GM19324 (cell line): ENCODE measurements around the gene MAOB.

Experiments
- ATAC-seq: cut with Tn5 transposase; IDR thresholded peaks from one replicate; pipeline ENCODE4 v1.9.1; 2021; ENCODE audit warnings: mild to moderate bottlenecking, moderate library complexity; ENCODE audit not compliant: unreplicated experiment, low FRiP score

The MAOB gene

GRCh38 chrX:43861750-43862149 lies 20.5 kb downstream of the MAOB start:
- ATAC-seq: no peak

DNA sequence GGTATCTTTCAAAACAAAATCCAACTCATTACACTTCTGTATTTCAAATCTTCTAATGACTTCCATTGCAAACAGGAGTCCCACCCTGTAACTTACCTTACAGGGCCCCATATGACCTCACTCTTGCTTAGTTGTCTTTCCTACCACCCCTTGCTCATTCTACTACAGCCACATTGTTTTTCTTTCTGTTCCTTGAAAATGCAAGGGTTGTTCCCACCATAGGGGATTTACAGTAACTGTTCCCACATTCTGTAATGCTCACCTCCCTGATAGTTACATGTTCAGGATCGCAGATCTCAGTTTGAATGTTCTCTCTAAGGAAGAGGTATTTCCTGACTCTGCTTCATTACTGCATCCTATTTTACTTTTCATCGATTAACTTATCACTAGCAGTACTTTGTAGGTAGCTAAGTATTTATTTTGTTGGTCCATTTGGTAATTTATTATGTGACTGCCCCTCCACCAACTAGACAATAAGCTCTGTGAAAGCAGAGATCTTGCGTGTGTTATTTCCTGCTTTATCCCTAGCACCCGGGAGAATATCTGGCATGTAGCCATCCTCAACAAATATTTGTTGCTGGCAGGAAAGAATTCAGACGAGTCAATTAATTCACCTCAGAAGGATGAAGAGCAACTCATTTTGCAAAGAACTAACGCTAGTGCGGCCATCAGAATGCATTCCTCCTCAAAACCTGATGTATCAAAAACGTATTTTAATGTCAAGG lies 21.4 kb downstream of the MAOB start:
- no peak for ATAC-seq

DNA sequence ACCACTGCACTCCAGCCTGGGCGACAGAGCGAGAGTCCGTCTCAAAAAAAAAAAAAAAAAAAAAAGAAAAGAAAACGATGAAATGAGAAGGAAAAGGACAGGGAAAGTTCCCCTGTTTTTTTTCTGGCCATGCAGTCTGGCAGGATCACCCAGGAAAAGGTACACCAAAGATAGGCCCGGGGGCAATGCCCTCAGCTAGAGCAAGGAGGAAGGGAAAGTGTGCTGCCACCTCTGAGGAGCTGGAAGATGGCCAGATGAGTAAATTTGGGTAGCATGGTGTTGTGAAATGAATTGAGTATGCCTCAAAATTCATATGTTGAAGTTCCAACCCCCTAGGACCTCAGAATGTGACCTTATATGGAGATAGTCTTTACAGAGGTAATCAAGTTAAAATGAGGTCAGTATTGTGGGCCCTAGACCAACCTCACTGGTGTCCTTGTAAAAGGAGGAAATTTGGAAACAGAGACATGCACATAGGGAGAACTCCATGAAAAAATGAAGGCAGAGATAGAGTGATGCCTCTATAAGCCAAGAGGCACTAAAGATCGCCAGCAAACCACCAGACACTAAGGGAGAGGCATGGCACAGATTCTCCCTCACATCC lies 28.9 kb downstream of the MAOB start:
- no peak for ATAC-seq

DNA sequence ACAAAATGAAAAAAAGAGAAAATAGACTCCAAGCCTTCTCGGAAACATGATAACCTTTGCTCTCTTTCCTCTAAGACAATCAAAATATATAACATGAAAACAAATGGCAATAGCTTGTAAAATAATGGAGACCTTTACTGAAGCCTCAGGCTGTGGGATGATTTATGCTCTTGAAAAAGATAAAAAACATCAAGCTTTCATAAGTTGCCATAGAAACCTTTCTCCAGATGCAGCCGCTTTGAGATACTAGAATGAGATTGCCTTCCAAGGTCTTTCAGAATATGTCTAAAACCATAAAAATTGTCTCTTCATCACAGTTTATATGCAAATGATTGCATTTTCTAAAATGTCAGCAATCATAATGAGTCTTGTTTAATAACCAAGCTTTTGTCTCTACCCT lies 31.6 kb downstream of the MAOB start:
- ATAC-seq: no peak

- no peak for ATAC-seq
Measured at GRCh38 chrX:43849173-43849572, 33.1 kb downstream of the MAOB start.

GRCh38 chrX:43847352-43847751 lies 34.9 kb downstream of the MAOB start:
- no peak for ATAC-seq

DNA sequence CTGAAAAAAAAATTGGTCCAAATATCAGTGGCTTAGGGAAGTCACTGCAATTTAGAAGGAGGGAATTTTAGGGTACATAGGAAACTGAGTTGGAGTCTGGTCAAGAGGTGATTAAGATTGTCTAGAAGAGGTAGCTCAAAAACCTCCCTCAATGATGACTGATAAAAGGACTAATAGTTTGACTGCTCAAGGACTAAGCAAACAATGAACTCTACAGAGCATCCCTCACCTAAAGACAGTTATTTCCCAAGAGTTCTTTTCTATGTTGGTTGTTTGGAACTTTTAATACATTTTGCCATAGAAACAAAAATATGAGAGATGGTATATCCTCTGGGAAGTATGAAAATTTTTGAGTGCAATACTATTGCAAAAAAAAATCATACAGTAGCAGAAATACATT lies 35.7 kb downstream of the MAOB start:
- ATAC-seq: no peak

GRCh38 chrX:43845776-43846175 lies 36.5 kb downstream of the MAOB start:
- no peak for ATAC-seq

- ATAC-seq: no peak
Measured at GRCh38 chrX:43840265-43840664, 42.0 kb downstream of the MAOB start.

DNA sequence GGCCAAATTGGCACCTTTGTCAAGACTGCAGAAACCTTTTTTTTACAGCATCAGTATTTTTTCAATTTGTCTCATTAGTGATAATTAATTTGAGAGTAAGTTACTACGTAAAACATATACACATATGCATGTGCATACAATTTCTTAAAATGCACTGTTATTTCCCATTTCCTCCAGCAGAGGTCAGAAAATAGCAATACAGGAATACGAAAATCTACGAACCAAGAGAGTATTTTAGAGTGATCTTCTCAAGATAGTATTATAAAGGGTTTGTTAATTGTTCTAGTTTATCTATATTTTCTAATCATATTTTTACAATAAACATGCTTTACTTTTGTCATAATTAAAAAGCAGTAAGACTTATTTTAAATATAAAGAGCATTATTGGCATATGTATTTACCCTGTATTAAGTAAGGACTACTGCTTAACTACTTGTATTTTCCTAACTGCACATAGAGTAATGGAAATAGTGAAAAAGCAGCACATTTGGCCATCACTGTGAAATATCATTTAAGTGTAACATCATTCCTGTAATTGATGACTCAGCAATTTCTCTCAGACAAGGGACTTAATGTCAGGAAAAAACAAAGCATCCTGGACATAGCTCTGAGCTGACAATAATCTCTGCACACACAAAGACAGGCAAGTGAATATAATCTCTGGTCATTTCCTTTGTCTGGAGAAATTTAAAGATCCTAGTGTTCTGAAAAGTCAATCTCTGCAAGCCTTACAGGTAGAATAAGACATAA lies 45.6 kb downstream of the MAOB start:
- ATAC-seq: no peak

DNA sequence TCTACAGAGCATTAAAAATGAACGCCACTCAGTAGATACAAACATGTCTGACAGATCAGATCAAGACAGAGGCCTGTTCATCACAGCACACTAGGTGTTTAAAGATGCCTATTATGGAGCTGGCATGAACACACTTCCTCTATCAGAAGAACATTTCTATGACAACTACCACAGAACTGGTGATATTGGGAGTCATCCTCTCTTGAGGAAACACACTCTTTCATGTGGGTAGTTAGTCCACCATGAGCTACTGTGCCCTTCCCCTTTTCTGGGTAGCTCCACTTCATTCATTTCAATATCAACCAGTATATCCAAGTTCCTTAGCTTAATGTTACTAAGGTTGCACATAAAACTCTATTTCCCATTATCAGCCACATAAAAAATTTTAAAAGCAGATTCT lies 46.7 kb downstream of the MAOB start:
- ATAC-seq: no peak

DNA sequence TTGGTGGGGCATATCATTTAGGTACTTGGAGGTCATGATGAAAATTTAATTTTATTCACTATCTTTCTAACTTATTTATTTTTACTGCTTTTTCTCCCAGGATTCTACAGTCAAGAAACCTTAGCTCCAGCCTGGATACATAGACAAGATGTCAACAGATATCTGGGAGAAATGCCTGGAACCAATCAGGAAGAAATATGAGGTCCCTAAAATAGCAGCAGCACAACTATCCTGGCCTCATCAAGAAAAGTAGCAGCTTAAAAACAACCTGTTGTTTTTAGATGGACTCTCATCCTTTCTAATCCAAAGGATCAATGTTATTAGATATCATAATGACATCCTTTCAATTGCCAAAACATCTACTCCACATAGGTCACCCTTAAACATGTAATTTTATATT lies 54.5 kb downstream of the MAOB start:
- no peak for ATAC-seq

DNA sequence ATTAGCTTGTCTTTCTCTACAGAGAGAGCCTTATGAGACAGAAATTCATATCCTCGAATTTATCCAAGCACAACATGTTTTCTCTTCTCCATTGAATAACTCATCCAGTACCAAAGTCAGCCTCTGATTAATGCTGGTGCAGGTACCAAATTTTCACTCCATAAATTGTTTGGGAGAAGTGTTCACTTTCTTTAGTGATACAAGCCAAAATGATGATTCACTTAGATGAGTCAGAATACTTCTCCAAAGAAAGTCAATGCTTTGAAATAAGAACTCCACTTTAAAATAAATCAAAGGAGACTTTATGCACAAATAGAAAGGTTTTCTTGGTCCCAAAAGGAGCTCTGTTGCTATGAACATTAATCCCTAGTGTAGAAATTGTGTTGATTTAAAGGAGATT lies 60.2 kb downstream of the MAOB start:
- no peak for ATAC-seq

DNA sequence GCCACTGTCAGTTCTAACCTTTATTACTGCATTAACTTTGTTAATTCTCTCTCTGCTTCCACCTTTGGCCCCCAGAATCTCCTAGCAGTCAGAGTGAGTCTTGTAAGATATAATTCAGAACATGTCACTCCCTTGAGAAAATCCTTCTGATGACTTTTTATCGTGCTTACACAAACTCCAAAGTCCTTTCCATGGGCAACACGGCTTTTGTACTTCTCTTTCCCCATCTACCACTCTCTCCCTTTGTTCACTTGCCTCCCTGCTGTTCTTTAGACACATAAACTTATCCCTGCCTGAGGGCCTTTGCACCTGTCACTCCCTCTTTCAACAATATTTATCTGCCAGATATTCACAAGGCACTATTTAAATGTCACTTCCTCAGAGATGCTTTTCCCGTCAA lies 64.8 kb downstream of the MAOB start:
- no peak for ATAC-seq

- no peak for ATAC-seq
Measured at GRCh38 chrX:43815209-43815608, 67.0 kb downstream of the MAOB start.

DNA sequence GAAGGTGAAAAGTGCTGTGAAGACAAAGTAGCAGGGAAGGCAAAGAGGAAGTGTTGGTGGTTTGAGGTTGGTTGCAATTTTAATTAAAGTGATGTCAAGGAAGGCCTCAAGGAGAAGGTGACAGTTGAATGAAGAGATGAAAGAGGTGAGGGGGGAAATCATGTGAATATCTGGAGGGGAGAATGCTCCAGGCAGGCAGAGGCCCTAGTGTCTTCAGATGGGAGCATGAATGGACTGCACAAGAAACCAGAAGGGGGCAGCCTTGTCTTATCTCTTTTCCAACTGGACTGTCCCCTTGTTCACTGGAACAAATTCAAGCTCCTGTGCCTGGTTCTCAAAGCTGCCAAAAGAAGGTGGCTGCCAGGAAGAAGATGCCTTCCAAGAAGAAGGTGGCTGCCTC lies 68.4 kb downstream of the MAOB start:
- no peak for ATAC-seq

DNA sequence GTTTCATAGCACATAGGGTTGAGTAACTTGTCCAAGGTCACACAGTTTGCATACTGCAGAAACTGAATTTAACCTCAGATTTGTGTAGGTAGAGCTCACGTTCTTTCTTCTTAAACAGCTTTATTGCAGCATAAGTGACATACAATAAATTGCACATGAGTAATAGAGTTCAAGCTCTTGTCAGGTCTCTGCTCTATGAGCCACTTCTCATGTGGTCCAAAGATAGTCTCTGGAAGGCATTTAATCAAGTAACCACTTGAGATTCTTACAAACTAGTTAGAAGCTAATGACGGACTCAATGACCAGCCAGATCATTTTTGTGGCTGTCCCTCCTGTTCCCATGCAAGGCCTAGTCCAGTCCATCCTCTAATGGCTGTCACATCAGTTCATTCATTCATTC lies 68.9 kb downstream of the MAOB start:
- no peak for ATAC-seq

GRCh38 chrX:43809463-43809862 lies 72.8 kb downstream of the MAOB start:
- no peak for ATAC-seq

- ATAC-seq: no peak
Measured at GRCh38 chrX:43808231-43808630, 74.0 kb downstream of the MAOB start.

- ATAC-seq: no peak
Measured at GRCh38 chrX:43805579-43805978, 76.7 kb downstream of the MAOB start.

DNA sequence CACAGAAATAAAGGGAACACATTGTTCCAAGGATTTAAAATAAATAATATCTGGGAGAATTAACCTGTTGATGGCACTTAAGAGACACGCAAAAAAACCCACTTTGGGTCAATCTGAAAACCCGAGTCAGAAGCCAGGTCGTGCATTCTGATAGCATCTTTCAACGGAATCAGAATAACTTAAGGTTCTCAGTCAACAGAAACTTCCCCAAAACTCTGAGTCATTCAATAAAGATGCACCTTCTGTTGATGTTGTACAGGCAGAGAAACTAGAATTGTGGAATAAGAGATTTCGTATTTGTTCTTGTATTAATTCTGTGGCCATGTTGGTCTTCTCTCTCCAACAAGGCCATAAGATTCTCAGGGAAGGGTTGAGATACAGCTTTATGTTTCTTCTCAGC lies 78.2 kb downstream of the MAOB start:
- ATAC-seq: no peak
